ENCODE data around the gene SMIM13.

The SMIM13 gene

GRCh38 chr6:11172501-11173327 lies 79.1 kb downstream of the SMIM13 start:
- Mint-ChIP-seq H3K27me3 (no peaks in the 10 kb centered on the region), H3K4me1 (ENCODE audit: low read depth) (peaks cover 10% of the 10 kb centered on the region), H3K4me3 (no peak overlapping the region), H3K9me3 (ENCODE audit: low read depth) (no peaks in the 10 kb centered on the region), H3K36me3 (no peaks in the 10 kb centered on the region), H3K27ac (peak overlapping the region; percentile 7)

- peak overlapping the region; percentile 14 for H3K27ac Mint-ChIP-seq
- H3K36me3 Mint-ChIP-seq = no peaks in the 10 kb centered on the region
- no peaks in the 10 kb centered on the region for H3K27me3 Mint-ChIP-seq
- H3K4me1 Mint-ChIP-seq (ENCODE audit: low read depth) = peaks cover 10% of the 10 kb centered on the region
- H3K4me3 Mint-ChIP-seq = no peak overlapping the region
- H3K9me3 Mint-ChIP-seq (ENCODE audit: low read depth) = peaks cover under 1% of the 10 kb centered on the region
Observed at GRCh38 chr6:11174242-11174611, 80.6 kb downstream of the SMIM13 start.

DNA sequence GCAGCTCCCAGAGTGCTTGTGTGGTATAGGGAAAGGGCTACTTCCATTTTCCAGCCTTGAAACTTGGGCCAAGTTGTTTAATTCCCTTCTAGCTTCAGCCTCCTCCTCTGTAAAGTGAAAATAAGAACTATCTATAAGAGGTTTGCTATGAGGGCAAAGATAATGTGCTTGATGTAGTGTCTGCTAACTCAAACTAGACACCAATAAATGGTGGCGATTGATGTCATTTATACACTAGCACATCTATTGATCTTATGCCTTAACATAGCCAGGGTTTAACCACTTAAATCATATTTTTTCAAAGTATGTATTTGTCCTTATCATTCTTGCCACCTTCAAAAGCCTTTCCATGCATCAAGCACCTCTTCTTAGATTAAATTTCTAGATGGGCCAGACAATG lies 83.6 kb downstream of the SMIM13 start:
- Mint-ChIP-seq H3K27ac (no peak overlapping the region), H3K27me3 (no peaks in the 10 kb centered on the region), H3K9me3 (ENCODE audit: low read depth) (peaks cover 9% of the 10 kb centered on the region), H3K36me3 (peaks cover 3% of the 10 kb centered on the region), H3K4me3 (no peak overlapping the region), H3K4me1 (ENCODE audit: low read depth) (peaks cover 8% of the 10 kb centered on the region)

- Mint-ChIP-seq H3K4me1 (ENCODE audit: low read depth) (no peaks in the 10 kb centered on the region), H3K36me3 (peaks cover 13% of the 10 kb centered on the region), H3K27ac (no peak overlapping the region), H3K9me3 (ENCODE audit: low read depth) (peaks cover 13% of the 10 kb centered on the region), H3K27me3 (no peaks in the 10 kb centered on the region), H3K4me3 (no peak overlapping the region)
Observed at GRCh38 chr6:11179088-11179418, 85.4 kb downstream of the SMIM13 start.

DNA sequence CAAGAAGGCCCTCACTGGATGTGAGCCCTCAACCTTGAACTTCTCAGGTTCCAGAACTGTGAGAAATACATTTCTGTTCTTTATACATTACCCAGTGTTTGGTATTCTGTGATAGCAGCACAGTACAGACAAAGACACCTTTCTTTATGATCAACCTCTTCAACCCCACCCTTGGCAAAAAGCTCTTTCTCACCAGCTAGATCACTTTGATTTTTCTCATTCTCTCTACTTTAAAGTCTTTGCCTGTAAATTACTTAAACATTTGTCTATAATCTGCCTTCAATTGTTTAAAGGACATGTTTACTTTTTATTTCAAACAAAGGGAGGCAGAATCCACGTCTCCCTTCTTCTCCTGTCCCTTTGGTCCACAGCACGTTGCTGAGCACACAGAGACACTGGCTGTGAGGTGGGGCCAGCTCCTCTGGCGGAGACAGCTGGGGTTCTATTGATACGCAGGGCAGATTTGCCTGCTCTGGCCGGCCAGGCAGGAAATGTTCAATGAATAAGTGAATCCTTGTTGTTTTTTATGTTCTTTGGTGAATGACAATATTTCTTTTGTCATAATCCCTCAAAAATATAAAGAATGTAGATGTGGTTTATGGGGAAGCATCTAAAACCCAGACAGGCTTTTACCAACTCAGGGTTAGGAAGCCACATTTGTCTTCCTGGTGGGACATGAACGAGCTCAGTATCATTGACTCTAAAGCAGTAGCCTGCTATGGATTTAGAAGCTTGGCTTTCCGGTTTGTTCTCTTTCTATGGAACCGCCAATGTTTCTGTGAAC lies 86.0 kb downstream of the SMIM13 start:
- Mint-ChIP-seq H3K4me1 (ENCODE audit: low read depth) (no peaks in the 10 kb centered on the region), H3K4me3 (no peak overlapping the region)

DNA sequence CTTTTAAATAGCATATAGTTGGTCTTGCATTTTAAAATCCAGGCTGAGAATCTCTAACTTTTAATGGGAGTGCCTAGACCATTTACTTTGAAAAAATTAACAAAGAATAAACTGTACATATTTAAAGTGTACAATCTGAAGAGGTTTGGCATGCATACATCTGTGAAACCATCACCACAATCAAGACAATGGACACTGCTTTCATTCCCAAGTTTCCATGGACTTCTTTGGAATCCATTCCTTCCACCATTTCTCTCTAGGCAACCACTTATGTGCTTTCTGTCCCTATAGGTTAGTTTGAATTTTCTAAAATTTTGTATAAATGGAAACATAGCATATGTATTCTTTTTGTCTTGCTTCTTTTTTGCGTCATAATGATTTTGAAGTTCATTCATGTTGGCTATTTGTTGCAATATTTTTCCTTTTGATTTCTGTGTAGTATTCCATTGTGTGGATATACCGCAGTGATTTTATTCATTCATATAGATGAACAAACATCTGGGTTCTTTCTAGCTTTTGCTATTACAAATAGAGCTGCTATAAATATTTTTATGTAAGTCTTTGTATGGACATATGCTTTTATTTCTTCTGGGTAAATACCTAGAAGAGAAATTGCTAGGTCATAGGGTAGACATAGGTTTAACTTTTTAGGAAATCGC lies 88.0 kb downstream of the SMIM13 start:
- H3K9me3 Mint-ChIP-seq (ENCODE audit: low read depth) = peaks cover 17% of the 10 kb centered on the region
- H3K36me3 Mint-ChIP-seq = peaks cover 30% of the 10 kb centered on the region
- H3K4me1 Mint-ChIP-seq (ENCODE audit: low read depth) = no peaks in the 10 kb centered on the region
- no peak overlapping the region for H3K4me3 Mint-ChIP-seq
- H3K27me3 Mint-ChIP-seq = no peaks in the 10 kb centered on the region
- H3K27ac Mint-ChIP-seq = no peak overlapping the region

More for the DNA sequence above, 86.0 kb downstream of the SMIM13 start:
- no peak overlapping the region for H3K27ac Mint-ChIP-seq
- H3K9me3 Mint-ChIP-seq (ENCODE audit: low read depth) = peaks cover 13% of the 10 kb centered on the region
- peaks cover 17% of the 10 kb centered on the region for H3K36me3 Mint-ChIP-seq
- H3K27me3 Mint-ChIP-seq = no peaks in the 10 kb centered on the region

DNA sequence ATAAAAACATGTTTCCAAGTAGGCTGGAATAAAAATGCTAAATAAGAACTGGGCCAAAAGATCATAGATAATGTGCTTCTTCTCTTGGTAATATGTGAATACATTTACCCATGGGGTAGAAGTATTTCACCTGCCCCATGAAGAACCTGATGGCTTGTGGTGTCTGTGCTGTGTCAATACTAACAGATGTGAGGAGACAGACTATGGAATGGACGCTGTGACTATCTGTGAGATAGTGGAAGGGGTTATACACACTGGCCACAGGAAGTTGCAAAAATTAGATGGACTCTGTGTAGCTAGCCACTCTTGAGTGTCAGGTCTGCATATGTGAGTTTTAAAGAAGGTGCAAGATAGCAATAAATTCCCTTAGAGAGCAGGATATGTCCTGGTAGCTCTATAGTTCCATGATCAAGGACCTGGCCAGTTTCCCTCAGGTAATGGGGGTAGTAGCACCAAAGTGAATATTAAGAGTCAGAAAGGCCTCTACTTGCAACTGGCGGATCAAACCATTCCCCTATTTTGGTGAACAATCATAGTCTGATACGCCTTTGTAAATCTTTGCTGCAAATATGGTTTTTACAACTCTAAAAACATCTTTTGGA lies 90.2 kb downstream of the SMIM13 start:
- Mint-ChIP-seq H3K27ac (no peak overlapping the region), H3K27me3 (no peaks in the 10 kb centered on the region), H3K36me3 (peaks cover 47% of the 10 kb centered on the region), H3K4me1 (ENCODE audit: low read depth) (no peaks in the 10 kb centered on the region), H3K4me3 (no peak overlapping the region), H3K9me3 (ENCODE audit: low read depth) (peaks cover 17% of the 10 kb centered on the region)

GRCh38 chr6:11185204-11185842 lies 91.7 kb downstream of the SMIM13 start:
- no peak overlapping the region for H3K4me3 Mint-ChIP-seq
- peaks cover 47% of the 10 kb centered on the region for H3K36me3 Mint-ChIP-seq
- H3K27ac Mint-ChIP-seq = no peak overlapping the region
- peaks cover 11% of the 10 kb centered on the region for H3K9me3 Mint-ChIP-seq (ENCODE audit: low read depth)
- no peaks in the 10 kb centered on the region for H3K4me1 Mint-ChIP-seq (ENCODE audit: low read depth)
- H3K27me3 Mint-ChIP-seq = no peaks in the 10 kb centered on the region

- Mint-ChIP-seq H3K4me1 (ENCODE audit: low read depth) (no peaks in the 10 kb centered on the region), H3K36me3 (peaks cover 48% of the 10 kb centered on the region), H3K27me3 (no peaks in the 10 kb centered on the region), H3K9me3 (ENCODE audit: low read depth) (peaks cover 8% of the 10 kb centered on the region), H3K27ac (no peak overlapping the region), H3K4me3 (no peak overlapping the region)
Observed at GRCh38 chr6:11187301-11187700, 93.7 kb downstream of the SMIM13 start.
